ENCODE measurements around the gene GALNT17.

GRCh38 chr7:71739520-71740173 is 607.7 kb downstream of the GALNT17 start:
- TF ChIP-seq ZNF384 (IDR thresholded peaks at IDR 0.05) (no peak), ELF4 (IDR thresholded peaks at IDR 0.05) (no peak), FOXA1 (IDR thresholded peaks at IDR 0.05) (no peak), HDGF (IDR thresholded peaks at IDR 0.05; ENCODE audit: borderline replicate concordance) (no peak), BHLHE40 (IDR thresholded peaks at IDR 0.05; ENCODE audit: borderline replicate concordance) (no peak)
